Measurements from ENCODE around the gene PYCR2. TPM values are rescaled to one million over a fixed set of nuclear protein-coding genes. Genes with fewer than 3 reads are reported as not detected.

The PYCR2 gene
- total RNA-seq, 1 experiment from 2014 or later = 173 TPM

DNA sequence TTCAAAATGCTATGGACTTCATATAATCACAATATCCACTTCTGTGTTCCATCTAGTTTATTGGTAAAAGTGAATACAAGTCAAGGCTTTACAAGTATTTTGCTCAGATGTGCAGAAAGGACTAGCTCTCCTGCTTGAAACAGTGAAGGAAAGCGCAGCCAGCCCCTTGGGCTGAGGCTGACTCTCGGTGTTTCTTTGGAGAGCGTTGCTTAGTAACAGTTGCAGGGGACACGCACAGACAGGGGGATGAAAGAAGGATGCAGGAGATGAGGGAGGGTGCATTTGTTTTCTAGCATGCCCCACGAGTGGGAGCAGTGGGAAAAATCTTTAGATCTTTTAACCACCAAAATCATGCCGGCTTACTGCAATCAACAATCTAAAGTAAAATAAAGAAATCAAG lies 9.1 kb downstream of the PYCR2 start:
- H3K4me1 Mint-ChIP-seq (ENCODE audit: insufficient read depth, unreplicated experiment) = peaks cover 18% of the 10 kb centered on the region
- TF ChIP-seq CTCF (IDR thresholded peaks at IDR 0.05; ENCODE audit: unreplicated experiment) = no peak
- BruUV-seq (replicated peaks) = no TSS peak
- ChIA-PET POLR2A (interaction anchor here (1.7 to 2.9 kb wide), 2 partner anchors 9 to 33 kb away, joined by 6 to 24 read pairs; partner anchors contain the start of genes PYCR2 and TMEM63A), CTCF (interaction anchor here (0.6 to 0.7 kb wide), 3 partner anchors 33 to 150 kb away, joined by 3 to 4 read pairs (median 3); partner anchors contain the start of gene TMEM63A)
- H3K9me3 Mint-ChIP-seq (ENCODE audit: unreplicated experiment) = no peaks in the 10 kb centered on the region
- peaks cover 34% of the 10 kb centered on the region for H3K36me3 Mint-ChIP-seq (ENCODE audit: insufficient read depth, unreplicated experiment)
- no peaks in the 10 kb centered on the region for H3K27me3 Mint-ChIP-seq (ENCODE audit: insufficient read depth, unreplicated experiment)
- H3K4me3 Mint-ChIP-seq (ENCODE audit: unreplicated experiment) = no peak overlapping the region
- DNase-seq (ENCODE audit: unreplicated experiment) = no peak
- H3K27ac Mint-ChIP-seq (ENCODE audit: low read depth, unreplicated experiment) = no peak overlapping the region
- intact Hi-C loops (cut with micrococcal nuclease) = no loop called here

DNA sequence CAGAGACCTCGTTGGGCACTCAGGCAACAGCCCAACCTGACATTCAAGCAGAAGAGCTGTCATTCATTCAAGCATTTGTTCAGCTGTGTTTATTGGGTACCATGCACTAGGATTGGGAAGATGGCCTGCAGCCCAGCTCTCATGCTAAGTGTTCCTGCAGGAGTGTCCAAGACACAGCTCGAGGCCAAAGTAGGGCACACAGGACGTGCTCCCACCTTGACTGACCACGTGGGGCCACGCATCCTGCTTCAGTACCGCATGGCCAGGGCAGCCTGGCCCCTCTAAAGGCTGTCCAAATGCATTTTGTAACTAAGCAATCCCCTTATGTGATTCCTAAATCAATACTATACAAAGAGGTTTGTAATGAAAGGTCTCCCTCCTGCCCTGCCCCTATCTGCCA lies 9.7 kb downstream of the PYCR2 start:
- Mint-ChIP-seq H3K36me3 (ENCODE audit: insufficient read depth, unreplicated experiment) (peaks cover 29% of the 10 kb centered on the region), H3K27ac (ENCODE audit: low read depth, unreplicated experiment) (no peak overlapping the region), H3K9me3 (ENCODE audit: unreplicated experiment) (no peaks in the 10 kb centered on the region), H3K4me1 (ENCODE audit: insufficient read depth, unreplicated experiment) (peaks cover 12% of the 10 kb centered on the region), H3K27me3 (ENCODE audit: insufficient read depth, unreplicated experiment) (no peaks in the 10 kb centered on the region), H3K4me3 (ENCODE audit: unreplicated experiment) (no peak overlapping the region)
- POLR2A ChIA-PET = interaction anchor here (1.7 to 2.9 kb wide), 2 partner anchors 9 to 32 kb away, joined by 6 to 24 read pairs; partner anchors contain the start of genes PYCR2 and TMEM63A
- intact Hi-C loops (cut with micrococcal nuclease) = no loop called here
- BruUV-seq (replicated peaks) = no TSS peak
- no peak for TF ChIP-seq CTCF (IDR thresholded peaks at IDR 0.05; ENCODE audit: unreplicated experiment)
- CTCF ChIA-PET = interaction anchor here (0.7 to 0.9 kb wide), 2 partner anchors 21 to 32 kb away, joined by 3 read pairs; partner anchors contain the start of gene TMEM63A
- DNase-seq (ENCODE audit: unreplicated experiment) = no peak

- Mint-ChIP-seq H3K4me1 (ENCODE audit: insufficient read depth, unreplicated experiment) (no peaks in the 10 kb centered on the region), H3K9me3 (ENCODE audit: unreplicated experiment) (no peaks in the 10 kb centered on the region), H3K27ac (ENCODE audit: low read depth, unreplicated experiment) (no peak overlapping the region), H3K36me3 (ENCODE audit: insufficient read depth, unreplicated experiment) (peaks cover 5% of the 10 kb centered on the region), H3K27me3 (ENCODE audit: insufficient read depth, unreplicated experiment) (no peaks in the 10 kb centered on the region), H3K4me3 (ENCODE audit: unreplicated experiment) (no peak overlapping the region)
- BruUV-seq (replicated peaks) = no TSS peak
- ChIA-PET POLR2A (interaction anchor here (1.0 kb wide), 1 partner anchor 12 kb away, joined by 3 read pairs; no protein-coding TSS in a partner anchor), CTCF (interaction anchor here (0.6 to 0.7 kb wide), 2 partner anchors 8 to 329 kb away, joined by 3 to 4 read pairs; no protein-coding TSS in a partner anchor)
- TF ChIP-seq CTCF (IDR thresholded peaks at IDR 0.05; ENCODE audit: unreplicated experiment) = no peak
- DNase-seq (ENCODE audit: unreplicated experiment) = no peak
- intact Hi-C loops (cut with micrococcal nuclease) = no loop called here
These were observed 12.6 kb downstream of the PYCR2 start for GRCh38 chr1:225911191-225912130.

GRCh38 chr1:225909477-225909876 lies 14.6 kb downstream of the PYCR2 start:
- no peak for DNase-seq (ENCODE audit: unreplicated experiment)
- ChIA-PET POLR2A (interaction anchor here (0.6 to 1.7 kb wide), 4 partner anchors 11 to 460 kb away, joined by 3 to 5 read pairs (median 4); no protein-coding TSS in a partner anchor), CTCF (interaction anchor here (1.0 to 1.8 kb wide), 3 partner anchors 12 to 435 kb away, joined by 3 to 8 read pairs (median 3); no protein-coding TSS in a partner anchor)
- Mint-ChIP-seq H3K4me1 (ENCODE audit: insufficient read depth, unreplicated experiment) (no peaks in the 10 kb centered on the region), H3K27ac (ENCODE audit: low read depth, unreplicated experiment) (no peak overlapping the region), H3K27me3 (ENCODE audit: insufficient read depth, unreplicated experiment) (no peaks in the 10 kb centered on the region), H3K36me3 (ENCODE audit: insufficient read depth, unreplicated experiment) (no peaks in the 10 kb centered on the region), H3K4me3 (ENCODE audit: unreplicated experiment) (no peak overlapping the region), H3K9me3 (ENCODE audit: unreplicated experiment) (no peaks in the 10 kb centered on the region)
- intact Hi-C loops (cut with micrococcal nuclease) = no loop called here
- TF ChIP-seq CTCF (IDR thresholded peaks at IDR 0.05; ENCODE audit: unreplicated experiment) = no peak
- BruUV-seq (replicated peaks) = no TSS peak

Data from MCF 10A (cell line).